NT2/D1 (cell line): ENCODE data around the gene JUN.

ENCODE experiments used
- YY1 ChIP-seq: IDR thresholded peaks from 2 replicates; pipeline ENCODE4 v1.6.1; 2011; ENCODE audit not compliant: insufficient read length, insufficient read depth
- ZNF274 ChIP-seq: IDR thresholded peaks from 2 replicates; pipeline ENCODE4 v1.6.1; 2011; ENCODE audit warnings: mild to moderate bottlenecking, low read depth, low read length

GRCh38 chr1:58808077-58808476 is 24.2 kb upstream of the JUN start:
- no peak for TF ChIP-seq ZNF274
- TF ChIP-seq YY1, result no peak
